Measurements from ENCODE around the gene SMURF2. TPM values are rescaled to one million over a fixed set of nuclear protein-coding genes. Genes with fewer than 3 reads are reported as not detected.

The SMURF2 gene
- total RNA-seq, 1 experiment from 2014 or later = 76.6 TPM

DNA sequence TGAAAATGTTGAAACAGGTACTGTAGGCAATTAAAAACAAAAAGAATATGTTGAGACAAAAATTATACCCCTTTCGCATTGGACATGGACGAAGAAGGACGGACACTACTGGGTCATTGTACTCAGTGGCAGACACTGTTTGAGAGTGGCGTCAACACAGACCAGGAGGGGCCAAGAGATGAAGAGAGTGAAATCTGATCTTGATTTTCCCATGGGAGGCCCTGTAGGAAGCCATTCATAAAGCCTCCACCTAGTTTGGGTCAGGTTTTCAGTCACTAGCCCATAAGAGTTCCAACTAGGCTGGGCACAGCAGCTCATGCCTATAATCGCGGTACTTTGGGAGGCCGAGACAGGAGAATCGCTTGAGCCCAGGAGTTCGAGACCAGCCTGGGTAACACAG, 23.6 kb upstream of the SMURF2 start:
- Histone ChIP-seq H3K79me2 (ENCODE audit: low read length) (no peaks in the 10 kb centered on the region), H3K27ac (ENCODE audit: low read length) (no peak overlapping the region), H3K9ac (ENCODE audit: low read length) (no peak overlapping the region), H3K27me3 (ENCODE audit: low read length) (no peaks in the 10 kb centered on the region), H3K4me3 (ENCODE audit: low read length) (no peak overlapping the region), H3K9me2 (replicated peaks; ENCODE audit: low read length) (no peaks in the 10 kb centered on the region), H3K4me2 (ENCODE audit: low read length) (no peak overlapping the region), H2AFZ (ENCODE audit: low read length) (no peak overlapping the region), H3K4me1 (ENCODE audit: insufficient read depth, low read length) (peaks cover 46% of the 10 kb centered on the region), H3K36me3 (ENCODE audit: low read depth, low read length) (no peaks in the 10 kb centered on the region), H3K9me3 (ENCODE audit: low read length) (no peaks in the 10 kb centered on the region), H3F3A (ENCODE audit: low read length, unreplicated experiment) (peaks cover 7% of the 10 kb centered on the region), H4K20me1 (ENCODE audit: low read length) (no peaks in the 10 kb centered on the region)
- ChIA-PET CTCF (no interaction called here), POLR2A (ENCODE audit: unreplicated experiment) (no interaction called here)
- intact Hi-C loops (cut with micrococcal nuclease) = no loop called here
- no peak for ATAC-seq
- DNase-seq = peak; percentile 1
- no TSS peak for BruUV-seq (replicated peaks)
- no peak for TF ChIP-seq EZH2phosphoT487 (IDR thresholded peaks at IDR 0.05; ENCODE audit: borderline replicate concordance, low read length)
- no peak for TF ChIP-seq EZH2 (IDR thresholded peaks at IDR 0.05; ENCODE audit: low read length, unreplicated experiment)

- no peaks in the 10 kb centered on the region for H3K79me2 ChIP-seq (ENCODE audit: low read length)
- H3F3A ChIP-seq (ENCODE audit: low read length, unreplicated experiment) = peaks cover 22% of the 10 kb centered on the region
- BruUV-seq (replicated peaks) = no TSS peak
- H3K27me3 ChIP-seq (ENCODE audit: low read length) = no peaks in the 10 kb centered on the region
- H3K4me3 ChIP-seq (ENCODE audit: low read length) = no peak overlapping the region
- H3K36me3 ChIP-seq (ENCODE audit: low read depth, low read length) = no peaks in the 10 kb centered on the region
- no peaks in the 10 kb centered on the region for H3K9me3 ChIP-seq (ENCODE audit: low read length)
- H3K4me1 ChIP-seq (ENCODE audit: insufficient read depth, low read length) = peaks cover 65% of the 10 kb centered on the region
- DNase-seq (peak; percentile 59), ATAC-seq (no peak)
- no peaks in the 10 kb centered on the region for H3K9me2 ChIP-seq (replicated peaks; ENCODE audit: low read length)
- H3K4me2 ChIP-seq (ENCODE audit: low read length) = no peak overlapping the region
- intact Hi-C loops (cut with micrococcal nuclease) = no loop called here
- ChIA-PET POLR2A (ENCODE audit: unreplicated experiment) (no interaction called here), CTCF (no interaction called here)
- no peak overlapping the region for H3K27ac ChIP-seq (ENCODE audit: low read length)
- H3K9ac ChIP-seq (ENCODE audit: low read length) = no peak overlapping the region
- no peak overlapping the region for H2AFZ ChIP-seq (ENCODE audit: low read length)
- H4K20me1 ChIP-seq (ENCODE audit: low read length) = no peaks in the 10 kb centered on the region
- TF ChIP-seq EZH2phosphoT487 (IDR thresholded peaks at IDR 0.05; ENCODE audit: borderline replicate concordance, low read length) (no peak), EZH2 (IDR thresholded peaks at IDR 0.05; ENCODE audit: low read length, unreplicated experiment) (no peak)
- TF ChIP-seq, protein P1, sequence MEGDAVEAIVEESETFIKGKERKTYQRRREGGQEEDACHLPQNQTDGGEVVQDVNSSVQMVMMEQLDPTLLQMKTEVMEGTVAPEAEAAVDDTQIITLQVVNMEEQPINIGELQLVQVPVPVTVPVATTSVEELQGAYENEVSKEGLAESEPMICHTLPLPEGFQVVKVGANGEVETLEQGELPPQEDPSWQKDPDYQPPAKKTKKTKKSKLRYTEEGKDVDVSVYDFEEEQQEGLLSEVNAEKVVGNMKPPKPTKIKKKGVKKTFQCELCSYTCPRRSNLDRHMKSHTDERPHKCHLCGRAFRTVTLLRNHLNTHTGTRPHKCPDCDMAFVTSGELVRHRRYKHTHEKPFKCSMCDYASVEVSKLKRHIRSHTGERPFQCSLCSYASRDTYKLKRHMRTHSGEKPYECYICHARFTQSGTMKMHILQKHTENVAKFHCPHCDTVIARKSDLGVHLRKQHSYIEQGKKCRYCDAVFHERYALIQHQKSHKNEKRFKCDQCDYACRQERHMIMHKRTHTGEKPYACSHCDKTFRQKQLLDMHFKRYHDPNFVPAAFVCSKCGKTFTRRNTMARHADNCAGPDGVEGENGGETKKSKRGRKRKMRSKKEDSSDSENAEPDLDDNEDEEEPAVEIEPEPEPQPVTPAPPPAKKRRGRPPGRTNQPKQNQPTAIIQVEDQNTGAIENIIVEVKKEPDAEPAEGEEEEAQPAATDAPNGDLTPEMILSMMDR (conservative IDR thresholded peaks at IDR 0.05; ENCODE audit: low read depth, low read length) = no peak
These were observed 21.7 kb upstream of the SMURF2 start for GRCh38 chr17:64683796-64684195.

- no peaks in the 10 kb centered on the region for H3K79me2 ChIP-seq (ENCODE audit: low read length)
- no TSS peak for BruUV-seq (replicated peaks)
- peak overlapping the region; percentile 62 for H3K27ac ChIP-seq (ENCODE audit: low read length)
- ChIA-PET POLR2A (ENCODE audit: unreplicated experiment) (no interaction called here), CTCF (no interaction called here)
- TF ChIP-seq EZH2 (IDR thresholded peaks at IDR 0.05; ENCODE audit: low read length, unreplicated experiment) (no peak), EZH2phosphoT487 (IDR thresholded peaks at IDR 0.05; ENCODE audit: borderline replicate concordance, low read length) (no peak)
- TF ChIP-seq, protein P1 (conservative IDR thresholded peaks at IDR 0.05; ENCODE audit: low read depth, low read length) = peak; percentile 34; the same call in 1 of the 2 replicates
- no peaks in the 10 kb centered on the region for H3K9me2 ChIP-seq (replicated peaks; ENCODE audit: low read length)
- H3K9ac ChIP-seq (ENCODE audit: low read length) = 0 out of 2 replicates have a peak overlapping the region, but pooled peaks have one; percentile 1
- H3K9me3 ChIP-seq (ENCODE audit: low read length) = no peaks in the 10 kb centered on the region
- H4K20me1 ChIP-seq (ENCODE audit: low read length) = no peaks in the 10 kb centered on the region
- H3K4me3 ChIP-seq (ENCODE audit: low read length) = no peak overlapping the region
- peaks cover 22% of the 10 kb centered on the region for H3F3A ChIP-seq (ENCODE audit: low read length, unreplicated experiment)
- peak overlapping the region; percentile 57 for H2AFZ ChIP-seq (ENCODE audit: low read length)
- ATAC-seq = no peak
- no peaks in the 10 kb centered on the region for H3K36me3 ChIP-seq (ENCODE audit: low read depth, low read length)
- H3K4me2 ChIP-seq (ENCODE audit: low read length) = peak overlapping the region; percentile 26
- intact Hi-C loops (cut with micrococcal nuclease) = no loop called here
- H3K4me1 ChIP-seq (ENCODE audit: insufficient read depth, low read length) = peaks cover 64% of the 10 kb centered on the region
- no peaks in the 10 kb centered on the region for H3K27me3 ChIP-seq (ENCODE audit: low read length)
- peak; percentile 83 for DNase-seq
These were observed 20.4 kb upstream of the SMURF2 start for GRCh38 chr17:64682261-64683181.
